NCI-H226 (cell line): ENCODE data around the gene LPAR3.
A peak's percentile ranks its signal among the peaks of the same experiment; 100 is the strongest.

Experiments
- DNase-seq: peaks from one replicate; pipeline ENCODE4 v3.0.0-alpha.2; 2015

Gene LPAR3

GRCh38 chr1:84855691-84856630 lies 37.0 kb downstream of the LPAR3 start:
- DNase-seq, result no peak

DNA sequence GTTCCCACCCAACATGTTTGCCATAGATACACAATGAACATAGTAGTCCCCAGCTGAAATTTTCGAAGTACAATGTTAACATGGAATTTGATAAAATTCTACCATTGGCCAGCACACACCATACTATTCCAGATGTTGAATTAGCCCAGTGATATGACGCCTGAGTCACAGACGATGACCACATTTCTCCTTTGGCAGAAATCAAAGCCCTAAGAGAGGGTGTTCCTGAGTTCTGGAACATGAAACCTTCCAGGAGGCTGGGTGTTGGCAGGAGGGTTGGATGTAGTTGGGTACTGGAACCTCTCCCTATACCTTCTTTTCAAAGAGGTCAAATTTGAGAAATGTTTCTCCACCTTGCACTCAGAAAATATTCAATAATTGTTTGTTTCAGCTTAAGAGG lies 37.8 kb downstream of the LPAR3 start:
- DNase-seq, result no peak

DNA sequence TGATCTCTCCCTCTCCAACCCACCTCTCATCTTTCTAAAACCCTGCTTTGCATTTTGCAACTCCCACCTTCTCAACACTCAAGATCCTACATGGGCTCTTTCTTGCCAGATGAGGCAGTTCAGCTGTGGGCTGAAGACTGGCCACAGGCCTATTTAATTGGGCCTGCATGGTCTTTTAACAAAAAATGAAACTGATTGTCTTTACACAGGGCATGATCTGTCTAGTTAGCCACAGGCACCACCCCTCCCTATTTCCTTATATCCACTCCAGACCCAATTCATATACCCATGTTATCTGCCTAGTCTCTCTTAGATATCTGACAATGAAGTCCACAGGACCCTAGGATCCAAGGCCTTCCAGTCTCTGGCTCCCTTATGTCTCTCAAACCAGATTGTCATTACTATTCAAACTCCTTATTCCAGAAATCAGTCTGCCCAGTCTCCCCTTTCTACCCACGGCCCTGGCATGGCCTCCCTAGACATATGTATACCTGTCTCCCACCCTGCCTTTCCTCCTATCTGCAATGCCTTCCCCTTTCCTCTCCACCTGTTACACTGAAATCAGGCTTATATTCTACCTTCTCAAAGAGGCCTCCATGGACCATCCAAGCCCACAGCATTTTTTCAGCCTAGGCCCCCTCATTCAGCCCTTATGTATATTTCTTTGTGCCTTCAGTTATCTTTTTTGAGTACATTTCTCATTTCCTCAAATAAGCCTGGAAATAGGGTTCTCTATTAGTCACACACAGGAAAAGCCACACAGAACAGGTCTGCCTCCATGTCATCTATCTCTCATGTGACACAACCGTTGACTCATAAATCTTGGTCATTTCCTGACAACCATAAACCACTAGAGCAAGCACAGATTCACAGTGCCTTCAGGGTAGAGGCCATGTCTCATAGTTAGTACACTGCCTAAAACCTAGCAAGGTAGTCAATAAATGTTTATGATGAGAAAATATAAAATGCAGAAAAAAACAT lies 39.0 kb downstream of the LPAR3 start:
- peak; percentile 79 for DNase-seq

GRCh38 chr1:84851839-84852238 lies 41.2 kb downstream of the LPAR3 start:
- peak; percentile 80 for DNase-seq

- no peak for DNase-seq
Observed at GRCh38 chr1:84849357-84849975, 43.5 kb downstream of the LPAR3 start.

GRCh38 chr1:84847253-84848250 lies 45.5 kb downstream of the LPAR3 start:
- DNase-seq, result peak; percentile 98

DNA sequence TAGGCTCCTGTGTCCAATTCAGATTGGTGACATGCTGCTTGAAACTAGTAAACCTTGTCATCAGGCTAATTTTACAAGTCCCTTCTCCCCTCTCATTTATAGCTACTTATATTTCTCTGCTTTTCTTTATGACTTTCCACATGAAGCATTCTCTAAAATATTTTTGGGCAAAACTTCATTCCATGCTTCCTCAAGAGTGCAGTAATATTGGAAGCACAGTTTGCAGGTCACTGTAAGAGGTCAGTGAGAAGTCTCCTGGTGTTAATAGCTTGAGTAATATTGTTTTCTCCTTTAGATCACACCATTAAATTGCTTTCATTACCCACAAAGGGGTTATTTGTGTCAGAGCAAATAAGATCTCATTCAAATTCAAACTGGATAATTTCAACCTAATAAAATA lies 46.6 kb downstream of the LPAR3 start:
- DNase-seq, result no peak

- DNase-seq, result no peak
Observed at GRCh38 chr1:84845357-84845756, 47.6 kb downstream of the LPAR3 start.

DNA sequence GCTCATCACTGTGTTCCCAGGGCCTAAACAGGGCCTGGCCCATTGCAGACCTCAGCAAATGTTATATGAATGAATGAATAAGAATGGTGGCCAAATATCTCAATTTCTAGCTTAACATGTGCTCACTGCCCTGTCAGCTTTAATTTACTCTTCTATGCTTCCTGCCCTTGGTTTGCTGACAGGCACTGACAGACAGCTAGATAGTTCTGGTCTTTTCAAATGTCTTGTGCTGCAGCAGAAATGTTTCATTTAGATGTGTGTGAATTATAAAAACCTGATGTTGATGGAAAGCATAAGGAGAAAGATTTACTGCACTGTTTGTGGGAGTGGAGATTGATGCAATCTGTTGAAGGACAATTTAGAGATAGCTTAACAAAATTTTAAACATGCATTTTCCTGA lies 48.9 kb downstream of the LPAR3 start:
- DNase-seq, result no peak

- no peak for DNase-seq
Observed at GRCh38 chr1:84842748-84843231, 50.2 kb downstream of the LPAR3 start.

DNA sequence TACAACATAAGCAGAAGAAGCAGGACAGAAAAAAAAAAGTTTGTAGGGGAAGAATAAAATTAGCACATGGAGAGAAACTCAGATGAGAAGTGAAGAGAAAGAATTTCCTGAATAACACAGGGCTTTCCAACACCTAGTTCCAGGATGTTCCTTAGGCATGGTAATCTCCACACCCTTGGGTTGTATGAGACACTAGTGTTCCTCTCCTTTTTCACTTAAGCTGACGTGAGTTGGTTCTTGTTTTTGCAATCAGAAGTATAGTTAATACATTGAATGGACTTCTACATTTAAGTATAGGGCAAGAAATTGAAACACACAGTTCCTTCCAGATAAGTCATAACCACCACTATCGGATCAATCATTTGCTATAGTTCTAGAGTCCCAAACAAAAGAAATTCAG lies 51.0 kb downstream of the LPAR3 start:
- no peak for DNase-seq

- DNase-seq, result no peak
Observed at GRCh38 chr1:84840346-84840745, 52.7 kb downstream of the LPAR3 start.

- no peak for DNase-seq
Observed at GRCh38 chr1:84839544-84839943, 53.5 kb downstream of the LPAR3 start.

DNA sequence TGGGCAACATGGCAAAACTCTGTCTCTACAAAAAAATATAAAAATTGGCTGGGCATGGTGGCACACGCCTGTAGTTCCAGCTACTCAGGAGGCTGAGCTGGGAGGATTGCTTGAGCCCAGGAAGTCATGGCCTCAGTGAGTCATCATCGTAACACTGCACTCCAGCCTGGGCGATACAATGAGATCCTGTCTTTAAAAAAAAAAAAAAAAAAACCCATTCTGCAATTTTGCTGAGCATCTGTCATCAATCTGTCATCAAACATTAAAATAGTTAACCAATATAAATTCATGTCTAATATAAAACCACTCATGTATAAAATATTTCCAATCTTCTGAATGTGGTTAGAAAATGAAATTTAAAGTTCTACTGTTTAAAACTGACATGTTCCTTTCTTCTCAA lies 56.9 kb downstream of the LPAR3 start:
- DNase-seq, result no peak

GRCh38 chr1:84835169-84835568 lies 57.8 kb downstream of the LPAR3 start:
- peak; percentile 10 for DNase-seq

DNA sequence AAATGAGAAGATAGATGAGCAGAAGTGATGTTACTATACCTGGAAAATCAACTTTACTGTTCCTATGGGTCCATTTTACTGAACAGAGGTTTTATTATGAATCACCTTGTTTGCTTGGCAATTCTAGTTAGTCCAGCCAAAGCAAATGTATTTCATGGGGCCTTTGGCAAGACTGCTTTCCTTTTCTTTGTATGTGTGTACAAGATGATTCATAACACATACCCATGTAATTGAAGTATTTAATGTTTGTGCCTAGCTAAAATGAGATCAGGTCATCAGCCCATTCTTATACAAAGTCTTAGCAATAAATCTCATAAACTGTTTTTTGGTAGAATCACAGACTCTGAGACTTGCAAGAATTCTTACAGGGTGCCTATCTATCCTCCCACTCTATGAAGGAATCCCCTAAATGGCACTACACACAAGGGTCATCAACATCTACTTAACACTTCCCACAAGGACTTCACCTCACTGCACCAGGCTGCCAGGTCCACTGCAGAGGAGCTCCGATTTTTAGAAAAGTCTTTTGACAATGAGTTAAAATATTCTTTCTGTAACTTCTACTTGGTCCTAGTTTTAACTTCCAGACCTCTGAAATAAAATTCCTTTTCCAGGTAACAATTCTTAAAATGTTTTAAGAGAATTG lies 58.5 kb downstream of the LPAR3 start:
- peak; percentile 45 for DNase-seq

GRCh38 chr1:84833194-84833593 lies 59.8 kb downstream of the LPAR3 start:
- no peak for DNase-seq

DNA sequence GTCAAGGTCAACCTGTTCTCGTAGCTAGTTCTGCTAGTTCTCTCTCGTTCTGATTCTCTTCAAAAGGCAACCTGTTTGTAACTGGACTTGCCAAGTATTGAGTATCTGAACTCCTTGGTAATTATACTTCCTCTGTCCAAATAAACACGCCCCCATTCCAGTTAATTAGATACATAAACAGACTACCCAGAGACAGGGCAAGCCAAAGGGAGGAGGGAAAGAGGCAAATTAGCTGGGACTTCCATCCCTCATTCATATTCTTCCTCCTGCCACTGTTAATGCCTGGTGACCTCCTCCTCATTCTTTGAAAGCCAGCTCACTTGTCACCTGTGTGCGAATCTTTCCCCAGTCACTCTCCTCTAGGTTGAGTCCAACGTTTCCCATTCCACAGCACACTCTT lies 62.9 kb downstream of the LPAR3 start:
- no peak for DNase-seq

DNA sequence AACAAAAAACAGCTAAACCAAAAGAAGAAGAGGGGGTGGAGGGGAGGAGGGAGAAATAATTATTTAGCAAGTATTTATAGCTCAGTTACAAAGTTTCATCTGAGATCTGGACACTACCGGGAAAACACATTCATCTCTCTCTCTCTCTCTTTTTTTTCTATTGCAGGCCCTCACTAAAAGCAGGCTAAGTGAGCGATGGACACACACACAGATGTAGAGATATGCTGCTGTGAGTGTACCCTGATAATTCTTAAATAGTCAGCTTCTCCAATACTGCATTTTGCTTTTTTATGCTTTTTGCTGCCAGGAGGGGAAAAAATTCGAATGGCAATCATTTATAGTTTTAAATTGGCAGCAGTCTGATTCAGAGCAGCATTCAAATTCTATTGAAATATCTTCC lies 65.0 kb downstream of the LPAR3 start:
- no peak for DNase-seq

DNA sequence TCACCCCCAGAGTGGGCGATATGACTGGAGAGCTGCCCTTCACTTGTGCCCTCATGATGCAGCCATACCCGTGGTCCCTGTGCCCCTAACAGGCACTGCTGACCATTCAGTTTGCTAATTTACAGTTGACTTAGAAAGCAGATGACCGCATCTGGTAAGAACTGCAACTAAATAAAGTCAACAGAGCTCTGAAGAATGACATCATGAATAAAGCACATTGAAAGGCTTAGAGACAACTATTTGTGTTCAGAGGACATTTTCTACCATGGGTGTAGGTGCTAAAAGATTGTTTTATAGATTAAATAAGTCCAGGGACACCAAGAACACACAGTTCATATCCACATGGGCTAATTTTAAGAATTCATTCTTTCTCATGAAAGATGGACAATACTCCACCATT lies 65.5 kb downstream of the LPAR3 start:
- no peak for DNase-seq

DNA sequence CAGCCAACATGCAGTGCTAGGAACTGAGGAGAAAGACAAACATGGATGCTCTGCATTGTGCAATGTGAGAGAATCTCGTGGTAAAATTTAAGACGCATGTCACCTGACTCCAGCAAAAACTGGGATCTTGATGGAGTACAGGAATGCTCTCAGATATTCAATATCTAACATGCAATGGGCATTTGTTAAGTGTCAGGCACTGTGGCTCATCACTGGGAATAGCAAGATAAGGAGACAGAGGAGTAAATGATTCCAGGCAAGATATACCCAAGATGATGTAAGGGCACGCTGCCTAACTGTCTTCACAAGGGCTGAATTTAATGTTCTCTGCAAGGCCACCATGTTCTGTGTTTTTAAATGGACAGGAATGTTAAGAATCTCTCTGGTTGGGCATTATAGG lies 67.8 kb downstream of the LPAR3 start:
- DNase-seq, result peak; percentile 6
